Measurements from ENCODE around the gene PFN3. TPM values are rescaled to one million over a fixed set of nuclear protein-coding genes. Genes with fewer than 3 reads are reported as not detected.

Gene PFN3
- total RNA-seq, 4 donors from 2014 or later, result not detected

- Histone ChIP-seq H3K27me3 (no peaks in the 10 kb centered on the region), H3K4me3 (no peak overlapping the region), H3K36me3 (peaks cover 0 to 8% of the 10 kb centered on the region in 2 donors), H3K4me1 (peaks cover 25 to 27% of the 10 kb centered on the region in 2 donors), H3K9me3 (no peaks in the 10 kb centered on the region), H3K27ac (no peak overlapping the region)
- intact Hi-C loops (cut with DNase I; ENCODE audit: low total_unique reads), result no loop called here
- DNase-seq (no peak), ATAC-seq (no peak)
- TF ChIP-seq CTCF (IDR thresholded peaks at IDR 0.05 in 4 of 5, conservative IDR thresholded peaks at IDR 0.05 in 1 of 5) (no peak), POLR2A (IDR thresholded peaks at IDR 0.05) (no peak)
- in situ Hi-C loops (cut with MboI; ENCODE audit: low sequenced_read_pairs in 4 of 4), result no loop called here
Observed at GRCh38 chr5:177353093-177353492, 47.4 kb downstream of the PFN3 start.

- Histone ChIP-seq H3K36me3 (peaks cover 0 to 8% of the 10 kb centered on the region in 2 donors), H3K27ac (peak within 1 kb of the TSS; percentile 80 to 96 (median 90)), H3K4me3 (peak within 1 kb of the TSS; percentile 74 to 90 (median 77)), H3K4me1 (peaks cover 27 to 33% of the 10 kb centered on the region in 2 donors), H3K9me3 (no peaks in the 10 kb centered on the region), H3K27me3 (no peaks in the 10 kb centered on the region)
- DNase-seq (peak; percentile 93), ATAC-seq (peak; percentile 99)
- intact Hi-C loops (cut with DNase I; ENCODE audit: low total_unique reads) (loop anchor here (2.0 kb wide), 1 partner anchor 49 kb away; the partner anchor contains the start of genes PRELID1 and RAB24), in situ Hi-C loops (cut with MboI; ENCODE audit: low sequenced_read_pairs in 4 of 4) (no loop called here)
- TF ChIP-seq CTCF (IDR thresholded peaks at IDR 0.05 in 4 of 5, conservative IDR thresholded peaks at IDR 0.05 in 1 of 5), result no peak
- TF ChIP-seq POLR2A (IDR thresholded peaks at IDR 0.05), result peak; percentile 38 to 79
Observed at GRCh38 chr5:177351392-177352329, 48.8 kb downstream of the PFN3 start, which contains the start of gene LMAN2. Gene LMAN2, minus strand, starts transcription at chr5:177351668. Its CDS starts 21 bp downstream, at chr5:177351647.

GRCh38 chr5:177350776-177351391 is 49.6 kb downstream of the PFN3 start:
- Histone ChIP-seq H3K27me3 (no peaks in the 10 kb centered on the region), H3K36me3 (peaks cover 0 to 8% of the 10 kb centered on the region in 2 donors), H3K9me3 (no peaks in the 10 kb centered on the region), H3K4me3 (peak overlapping the region; percentile 74 to 90 (median 77)), H3K4me1 (peaks cover 27 to 34% of the 10 kb centered on the region in 2 donors), H3K27ac (peak overlapping the region; percentile 80 to 96 (median 90))
- ATAC-seq (no peak), DNase-seq (no peak)
- TF ChIP-seq CTCF (IDR thresholded peaks at IDR 0.05 in 4 of 5, conservative IDR thresholded peaks at IDR 0.05 in 1 of 5), result no peak
- TF ChIP-seq POLR2A (IDR thresholded peaks at IDR 0.05), result no peak
- in situ Hi-C loops (cut with MboI; ENCODE audit: low sequenced_read_pairs in 4 of 4) (no loop called here), intact Hi-C loops (cut with DNase I; ENCODE audit: low total_unique reads) (loop anchor here (2.0 kb wide), 1 partner anchor 48 kb away; the partner anchor contains the start of genes PRELID1 and RAB24)

Other genes with a start within 250 kb of the PFN3 start
- gene RAB24, start 96.9 kb downstream of the PFN3 start, total RNA-seq, result 10 to 100 TPM; 11.4 to 22.8 (median 14.5) TPM
- 10 to 100 TPM; 13.4 to 45.8 (median 28.2) TPM for gene PRELID1, start 96.9 kb downstream of the PFN3 start, total RNA-seq
- gene MXD3, start 88.8 kb downstream of the PFN3 start, total RNA-seq, result 1 to 10 TPM in 3 of 4 donors, under 1 TPM in 1; 0.90 to 7.8 (median 3.5) TPM
- 100 to 1,000 TPM in 1 of 4 donors, 10 to 100 TPM in 3; 70.2 to 109 (median 86.6) TPM for gene LMAN2, start 49.0 kb downstream of the PFN3 start, total RNA-seq
- gene RGS14, start 42.7 kb downstream of the PFN3 start, total RNA-seq, result 10 to 100 TPM in 1 of 4 donors, 1 to 10 TPM in 3; 1.6 to 25.9 (median 5.0) TPM
- gene SLC34A1, start 16.2 kb downstream of the PFN3 start, total RNA-seq, result not detected
- gene F12, start 8.9 kb upstream of the PFN3 start, total RNA-seq, result 1 to 10 TPM in 1 of 4 donors, under 1 TPM in 2, not detected in 1; 0.36 to 1.2 (median 0.95) TPM
- gene GRK6, start 26.0 kb upstream of the PFN3 start, total RNA-seq, result 10 to 100 TPM; 12.7 to 40.5 (median 32.2) TPM
- 1 to 10 TPM in 2 of 4 donors, under 1 TPM in 1, not detected in 1; 0.63 to 2.0 (median 1.4) TPM for gene PRR7, start 46.2 kb upstream of the PFN3 start, total RNA-seq
- 10 to 100 TPM; 16.3 to 27.5 (median 23.2) TPM for gene DBN1, start 73.0 kb upstream of the PFN3 start, total RNA-seq
- gene PDLIM7, start 96.9 kb upstream of the PFN3 start, total RNA-seq, result 100 to 1,000 TPM; 132 to 244 (median 220) TPM
- gene DOK3, start 109.2 kb upstream of the PFN3 start, total RNA-seq, result 1 to 10 TPM; 2.1 to 5.1 (median 2.9) TPM
- 100 to 1,000 TPM in 1 of 4 donors, 10 to 100 TPM in 3; 47.1 to 105 (median 62.3) TPM for gene DDX41, start 116.3 kb upstream of the PFN3 start, total RNA-seq
- 10 to 100 TPM; 13.2 to 21.3 (median 16.6) TPM for gene FAM193B, start 153.9 kb upstream of the PFN3 start, total RNA-seq
- 10 to 100 TPM; 24.3 to 67.2 (median 37.3) TPM for gene TMED9, start 191.5 kb upstream of the PFN3 start, total RNA-seq
- gene B4GALT7, start 199.5 kb upstream of the PFN3 start, total RNA-seq, result 10 to 100 TPM; 11.9 to 24.8 (median 16.2) TPM